ENCODE measurements around the gene RUNDC1.
A peak's percentile ranks its signal among the peaks of the same experiment; 100 is the strongest.

The RUNDC1 gene

GRCh38 chr17:43020030-43020621 lies 39.8 kb downstream of the RUNDC1 start:
- DNase-seq, result no peak

DNA sequence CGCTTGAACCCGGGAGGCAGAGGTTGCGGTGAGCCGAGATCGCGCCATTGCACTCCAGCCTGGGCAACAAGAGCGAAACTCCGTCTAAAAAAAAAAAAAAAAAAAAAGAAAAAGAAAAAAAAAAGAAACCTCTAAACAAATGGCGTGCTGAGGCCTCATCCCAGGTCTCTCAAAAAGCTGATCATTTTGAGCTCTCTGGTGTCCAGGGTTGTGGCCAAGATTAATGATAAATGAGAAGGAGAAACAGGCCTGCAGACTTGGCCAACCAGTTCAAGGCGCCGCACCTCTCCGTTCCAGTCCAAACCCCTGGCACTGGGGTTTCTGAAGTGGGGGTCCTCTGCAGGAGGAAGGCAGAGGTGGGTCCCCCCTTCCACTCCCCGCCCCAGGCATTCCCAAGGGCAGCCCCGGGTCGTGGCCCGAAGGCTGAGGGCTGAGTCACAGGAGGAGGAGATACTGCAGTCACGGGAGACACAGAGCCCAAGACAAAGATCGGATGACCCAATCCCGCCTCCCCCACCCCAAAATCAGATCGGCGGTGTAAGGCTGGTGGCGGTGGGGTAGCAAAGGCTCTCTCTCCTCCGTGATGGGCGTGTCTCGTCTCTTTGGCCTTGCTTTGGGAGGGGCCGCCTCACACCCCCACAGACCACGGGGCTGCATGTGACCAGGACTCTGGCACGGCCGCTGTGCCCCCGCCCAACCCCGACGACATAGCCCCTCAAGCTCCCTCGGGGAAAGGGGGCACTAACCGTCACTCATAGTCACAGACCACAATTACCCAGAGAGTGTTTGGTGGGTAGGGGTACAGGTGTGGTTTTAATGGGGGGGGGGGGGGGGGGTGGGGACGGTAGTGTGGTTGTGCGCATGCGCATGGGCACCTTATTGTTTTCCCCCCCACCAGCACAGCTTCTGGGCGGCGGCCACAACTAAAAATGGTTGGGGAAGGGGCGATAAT lies 40.7 kb downstream of the RUNDC1 start:
- DNase-seq, result peak; percentile 53

DNA sequence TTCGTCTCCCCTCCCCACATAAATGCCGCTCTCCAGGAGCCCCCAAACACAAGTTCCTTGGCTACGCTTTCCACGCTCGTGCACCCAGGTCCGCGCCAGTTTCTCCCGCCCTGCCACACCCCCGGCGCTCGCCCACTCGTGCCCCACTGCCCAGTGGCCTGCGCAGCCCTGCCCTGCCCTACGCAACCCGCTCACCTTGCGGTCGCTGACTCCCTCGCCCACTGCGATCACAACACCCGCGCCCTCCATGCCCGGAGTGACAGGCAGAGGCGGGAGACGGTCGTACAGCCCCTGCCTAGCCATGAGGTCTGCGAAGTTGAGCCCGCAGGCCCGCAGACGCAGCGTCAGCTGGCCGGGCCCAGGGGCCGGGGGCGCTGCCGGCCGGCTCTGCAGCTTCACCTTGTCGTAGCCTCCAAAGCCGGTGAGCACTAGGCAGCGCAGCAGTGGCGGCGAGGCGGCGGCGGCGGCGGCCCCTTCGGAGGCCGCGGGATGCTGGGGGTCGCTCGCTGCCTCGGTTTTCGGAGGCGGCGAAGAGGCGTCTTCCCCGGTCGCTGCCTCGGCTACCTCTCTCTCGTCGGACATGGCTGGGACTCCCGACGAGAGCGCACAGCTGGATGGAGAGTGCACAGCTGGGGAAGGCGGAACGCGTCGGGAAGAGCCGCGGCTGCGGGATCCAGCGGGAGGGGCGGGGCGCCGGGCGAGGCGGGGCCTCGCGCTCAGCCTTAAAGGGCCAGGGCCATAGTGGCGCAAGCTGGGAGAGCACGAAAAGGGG lies 41.6 kb downstream of the RUNDC1 start, which contains the start of gene VAT1:
TSS of gene VAT1 (minus strand) at position 645 of the 772 bp plus-strand sequence. CDS start at position 582, 63 bp downstream.
- DNase-seq, result peak; percentile 85

GRCh38 chr17:43024407-43025289 lies 44.3 kb downstream of the RUNDC1 start, which contains the start of gene RND2:
Gene RND2 (plus strand): TSS chr17:43025231. CDS start chr17:43025348, 117 bp downstream.
- DNase-seq, result peak; percentile 96

DNA sequence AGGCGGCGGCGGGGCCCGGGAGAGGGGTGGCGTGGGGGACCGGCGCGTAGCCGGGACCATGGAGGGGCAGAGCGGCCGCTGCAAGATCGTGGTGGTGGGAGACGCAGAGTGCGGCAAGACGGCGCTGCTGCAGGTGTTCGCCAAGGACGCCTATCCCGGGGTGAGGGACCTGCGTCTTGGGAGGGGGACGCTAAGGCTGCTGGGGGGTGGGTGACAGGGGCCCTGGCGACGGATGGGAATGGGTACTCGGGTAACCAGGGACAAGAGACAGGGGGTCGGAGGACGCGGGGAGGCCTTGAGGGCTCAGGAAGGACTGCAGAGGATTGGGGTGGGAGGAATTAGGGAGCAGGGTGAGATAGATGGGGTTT lies 44.9 kb downstream of the RUNDC1 start:
- DNase-seq, result no peak

DNA sequence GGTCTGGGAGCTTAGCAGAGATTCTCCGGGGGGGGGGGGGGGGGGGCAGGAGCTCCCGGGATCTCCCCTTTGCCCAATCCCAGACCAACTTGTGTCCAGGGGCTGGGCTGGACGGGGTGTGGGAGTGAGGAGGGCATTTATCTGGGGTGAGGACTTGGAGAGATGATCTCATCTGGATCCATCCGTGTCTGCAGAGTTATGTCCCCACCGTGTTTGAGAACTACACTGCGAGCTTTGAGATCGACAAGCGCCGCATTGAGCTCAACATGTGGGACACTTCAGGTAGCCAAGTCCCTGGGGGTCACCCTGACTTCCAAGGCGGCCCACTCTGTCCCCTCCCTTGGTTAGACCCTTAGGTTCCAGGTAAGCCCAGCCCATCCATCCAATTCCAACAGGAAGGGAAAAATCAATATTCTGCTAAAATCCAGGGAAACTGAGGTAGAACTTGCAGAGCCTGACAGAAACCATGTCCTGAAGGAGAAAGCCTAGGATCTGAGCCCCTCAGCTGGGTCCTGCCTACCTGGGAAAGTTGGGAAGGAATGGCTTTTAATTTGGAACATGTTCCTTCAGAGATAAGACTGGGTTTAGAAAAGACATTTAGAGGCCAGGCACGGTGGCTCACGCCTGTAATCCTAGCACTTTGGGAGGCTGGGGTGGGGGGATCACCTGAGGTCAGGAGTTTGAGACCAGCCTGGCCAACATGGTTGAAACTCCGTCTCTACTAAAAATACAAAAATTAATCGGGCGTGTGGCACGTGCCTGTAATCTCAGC lies 45.6 kb downstream of the RUNDC1 start:
- DNase-seq, result no peak

- DNase-seq, result no peak
Observed at GRCh38 chr17:43026595-43026994, 46.2 kb downstream of the RUNDC1 start.

- no peak for DNase-seq
Observed at GRCh38 chr17:43027091-43028032, 47.0 kb downstream of the RUNDC1 start.

DNA sequence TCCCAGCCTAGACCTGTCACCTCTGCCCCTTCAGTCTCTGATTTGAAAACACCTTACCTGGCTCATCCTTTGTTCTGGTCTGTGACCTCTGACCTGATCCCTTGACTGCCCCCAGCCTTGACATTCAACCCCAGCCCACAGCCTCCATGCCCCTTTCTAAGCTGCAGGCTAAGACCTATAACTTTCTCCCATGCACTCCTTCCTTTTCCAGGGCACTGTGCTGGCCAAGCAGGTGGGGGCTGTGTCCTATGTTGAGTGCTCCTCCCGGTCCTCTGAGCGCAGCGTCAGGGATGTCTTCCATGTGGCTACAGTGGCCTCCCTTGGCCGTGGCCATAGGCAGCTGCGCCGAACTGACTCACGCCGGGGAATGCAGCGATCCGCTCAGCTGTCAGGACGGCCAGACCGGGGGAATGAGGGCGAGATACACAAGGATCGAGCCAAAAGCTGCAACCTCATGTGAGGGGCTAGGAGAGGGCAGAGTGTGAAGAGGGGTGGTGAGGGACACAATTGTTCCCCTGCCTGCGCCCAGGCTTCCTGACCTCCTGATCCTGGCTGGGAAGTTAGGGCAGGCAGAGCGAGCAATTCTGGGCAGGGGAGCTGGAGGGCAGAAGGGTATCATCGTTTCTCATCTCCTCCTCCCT lies 48.0 kb downstream of the RUNDC1 start:
- DNase-seq, result no peak

DNA sequence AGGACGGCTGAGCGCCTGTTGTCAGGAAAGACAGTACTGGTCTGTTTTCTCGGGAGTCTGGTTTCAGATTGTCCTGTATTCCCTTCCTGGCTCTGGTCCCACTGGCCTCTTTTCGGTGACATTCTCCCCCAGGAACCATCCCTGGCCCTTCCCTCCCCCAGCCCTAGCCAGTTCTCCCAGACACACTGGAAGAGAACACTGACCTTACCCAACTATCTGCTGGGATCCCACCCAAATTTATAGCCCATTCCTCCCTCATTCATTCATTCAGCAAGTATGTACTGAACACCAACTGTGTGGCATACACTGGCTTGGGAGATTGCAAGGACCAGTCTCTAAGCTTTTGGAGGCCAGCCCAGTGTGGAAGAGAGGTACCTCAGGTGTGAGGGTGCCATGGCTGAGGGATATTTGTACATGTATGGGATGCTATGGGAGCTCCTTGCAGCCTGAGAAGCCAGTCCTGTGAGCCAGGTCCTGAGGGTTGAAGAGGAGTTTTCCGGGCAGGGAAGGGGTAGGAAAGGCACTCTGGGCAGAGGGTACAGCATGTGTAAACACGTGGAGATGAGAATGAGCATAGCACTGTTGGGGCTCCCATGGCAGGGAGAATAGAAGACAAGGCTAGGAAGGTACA lies 49.9 kb downstream of the RUNDC1 start:
- DNase-seq, result no peak

- no peak for DNase-seq
Observed at GRCh38 chr17:43031666-43032065, 51.3 kb downstream of the RUNDC1 start.

DNA sequence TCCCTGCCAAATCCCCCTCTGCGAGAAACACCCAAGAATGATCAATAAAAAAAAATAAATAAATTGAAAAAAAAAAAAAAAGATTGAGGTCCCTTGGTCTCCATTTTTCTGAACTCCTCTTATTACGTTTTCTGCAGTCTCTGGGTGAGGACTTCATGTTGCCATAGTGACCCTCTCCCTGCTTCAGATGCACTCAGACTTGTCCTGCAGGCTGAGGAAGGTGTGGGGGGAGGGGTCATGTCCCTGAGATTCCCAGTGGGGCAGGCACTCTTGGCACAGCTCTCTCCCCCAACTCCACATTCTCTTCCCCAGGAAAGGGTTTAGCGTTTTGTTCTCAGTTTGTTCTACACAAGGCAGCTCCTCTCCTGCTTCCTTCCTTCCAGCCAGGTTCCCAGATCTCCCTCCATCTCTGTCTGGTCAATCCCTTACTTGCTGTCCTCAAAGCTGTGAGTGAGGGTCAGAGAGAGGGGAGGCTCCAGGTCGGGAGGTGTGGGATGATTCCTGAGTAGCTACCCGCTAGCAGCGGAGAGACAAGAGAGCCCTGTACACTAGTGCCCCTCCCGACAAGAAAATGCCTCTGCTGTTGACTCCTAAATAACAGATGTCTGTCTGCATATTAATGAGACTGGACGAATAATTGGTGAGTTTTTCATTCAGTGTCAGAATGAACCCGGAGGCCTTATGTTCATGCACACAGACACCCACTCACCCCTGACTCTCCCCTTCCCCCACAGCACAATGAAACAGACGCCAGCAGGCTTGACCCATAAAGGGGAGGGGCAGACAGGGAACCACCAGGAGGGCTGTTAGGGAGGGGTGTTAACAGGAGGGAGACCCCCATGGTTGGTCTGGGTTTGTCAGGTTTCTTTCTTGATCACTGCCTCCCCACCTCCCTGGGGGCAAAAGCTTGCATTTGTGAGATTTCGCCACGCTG lies 53.9 kb downstream of the RUNDC1 start:
- DNase-seq, result no peak

DNA sequence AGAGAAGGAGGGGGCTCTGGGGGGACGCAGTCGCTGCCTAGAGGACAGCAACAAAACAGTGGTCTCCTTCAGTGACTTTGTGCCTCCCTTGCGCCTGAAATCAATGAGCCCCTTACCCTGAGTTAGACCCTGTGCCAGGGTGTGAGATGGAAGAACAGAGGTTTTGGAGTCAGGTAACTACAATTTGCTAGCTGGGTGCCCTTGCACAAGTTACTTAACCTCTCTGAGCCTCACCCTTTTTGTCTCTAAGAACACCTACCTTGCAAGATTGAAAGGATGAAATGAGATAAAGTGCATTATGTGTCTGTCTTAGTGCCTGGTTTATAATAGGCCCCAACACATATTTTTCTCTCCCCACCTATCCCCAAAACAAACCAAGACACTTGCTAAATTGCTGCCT lies 54.5 kb downstream of the RUNDC1 start:
- no peak for DNase-seq

GRCh38 chr17:43039646-43040045 lies 59.3 kb downstream of the RUNDC1 start:
- DNase-seq, result no peak

DNA sequence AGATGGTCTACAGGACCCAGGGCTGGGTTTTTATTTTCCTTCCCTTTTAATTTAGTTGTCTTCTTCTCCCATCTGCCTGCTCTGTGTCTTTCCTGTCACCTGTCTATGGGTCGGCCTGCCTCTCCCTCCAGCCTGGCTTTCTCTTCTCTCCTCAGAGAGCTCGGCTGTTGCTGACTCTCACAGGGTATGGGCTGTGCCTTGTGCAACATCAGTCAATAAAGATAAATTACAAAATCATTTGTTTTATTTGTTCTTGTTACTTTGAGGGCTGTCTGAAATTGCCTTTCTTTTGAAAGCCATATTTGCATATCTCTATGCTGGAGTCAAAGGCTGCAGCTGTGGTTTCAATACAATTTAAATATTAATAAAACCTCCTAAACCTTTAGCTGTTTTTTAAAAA lies 60.3 kb downstream of the RUNDC1 start:
- DNase-seq, result no peak

DNA sequence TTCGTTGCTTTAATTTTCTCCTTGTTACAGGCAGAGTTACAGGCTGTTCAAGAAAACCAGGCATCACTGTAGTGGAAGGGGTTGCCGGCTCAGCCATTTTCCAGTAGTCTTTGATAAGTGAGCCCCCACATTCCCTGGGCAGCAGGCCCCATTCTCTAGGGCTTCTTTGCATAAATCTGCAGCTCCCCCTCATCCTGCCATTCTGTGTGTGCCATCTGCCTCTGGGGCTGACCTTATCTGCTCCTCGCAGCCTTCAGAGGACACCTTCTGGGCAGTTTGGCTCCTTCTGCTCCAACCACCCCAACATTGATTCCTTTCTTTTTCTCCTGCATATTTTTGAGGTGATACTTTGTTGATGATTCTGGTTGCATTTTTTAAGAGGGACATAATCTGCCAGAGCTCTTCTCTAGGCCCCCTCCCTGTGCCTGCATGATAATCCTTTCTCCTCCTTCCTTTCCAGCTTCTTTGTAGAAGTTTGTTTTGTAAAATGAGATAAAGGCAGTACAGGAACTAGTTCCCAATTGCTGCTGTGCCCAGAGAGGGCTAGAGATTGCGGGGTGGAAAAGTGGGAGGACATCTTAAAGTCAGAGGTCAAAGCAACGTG lies 61.8 kb downstream of the RUNDC1 start:
- DNase-seq, result no peak
